WTC11 (cell line): ENCODE data around the gene FALEC. TPM values are rescaled to one million over a fixed set of nuclear protein-coding genes. Genes with fewer than 3 reads are reported as not detected.

ENCODE experiments used
- ATAC-seq: fragments of 200-7000 bp; cut with Tn5 transposase; 2 replicates; pipeline ENCODE4 v1.10.0; 2021; ENCODE audit warnings: mild to moderate bottlenecking, moderate library complexity
- CTCF ChIA-PET: fragments of 300-600 bp; sonication (Branson Sonifier 250); formaldehyde crosslinking; loops from one replicate; lab custom pipeline; 2021; ENCODE audit warnings: antibody characterized with exemption; lab: Charles Lee
- POLR2A ChIA-PET: fragments of 350-600 bp; sonication (Branson Sonifier 250); formaldehyde crosslinking; loops from one replicate; lab custom pipeline; 2021; ENCODE audit warnings: antibody characterized with exemption; lab: Charles Lee
- DNase-seq: peaks from one replicate; pipeline ENCODE4 v3.0.0; 2021; ENCODE audit warnings: low spot score
- H3K27ac Mint-ChIP-seq: 2 replicates; pipeline ENCODE4 v1.8.0; 2021; ENCODE audit warnings: mixed read lengths
- H3K27me3 Mint-ChIP-seq: 2 replicates; pipeline ENCODE4 v1.8.0; 2021; ENCODE audit warnings: low read depth, mild to moderate bottlenecking, moderate library complexity, mixed read lengths
- H3K36me3 Mint-ChIP-seq: 2 replicates; pipeline ENCODE4 v1.8.0; 2021; ENCODE audit warnings: mixed read lengths
- H3K4me1 Mint-ChIP-seq: 2 replicates; pipeline ENCODE4 v1.8.0; 2022; ENCODE audit warnings: mixed read lengths
- H3K4me3 Mint-ChIP-seq: 2 replicates; pipeline ENCODE4 v1.8.0; 2021; ENCODE audit warnings: mild to moderate bottlenecking, moderate library complexity, mixed read lengths
- H3K9me3 Mint-ChIP-seq: 2 replicates; pipeline ENCODE4 v1.8.0; 2021; ENCODE audit warnings: mixed read lengths
- CBFB ChIP-seq: sonication (generic); formaldehyde crosslinking; IDR thresholded peaks from 2 replicates; pipeline ENCODE4 v1.8.1; 2022; ENCODE audit warnings: mild to moderate bottlenecking, low read depth, missing genetic modification reagents
- CREM ChIP-seq: sonication (generic); formaldehyde crosslinking; IDR thresholded peaks from 2 replicates; pipeline ENCODE4 v1.8.1; 2022; ENCODE audit warnings: mild to moderate bottlenecking, missing genetic modification reagents, moderate library complexity
- RORB ChIP-seq: fragments of 250-450 bp; sonication (Bioruptor Pico); IDR thresholded peaks from 2 replicates; pipeline ENCODE4 v1.9.0; 2021; ENCODE audit warnings: mild to moderate bottlenecking
- SMAD4 ChIP-seq: sonication (generic); formaldehyde crosslinking; IDR thresholded peaks from 2 replicates; pipeline ENCODE4 v1.8.0; 2022; ENCODE audit warnings: mild to moderate bottlenecking, missing genetic modification reagents
- SOX15 ChIP-seq: fragments of 250-450 bp; sonication (Bioruptor Pico); IDR thresholded peaks from 2 replicates; pipeline ENCODE4 v1.9.0; 2021; ENCODE audit warnings: mild to moderate bottlenecking
- total RNA-seq: library from RNA; stranded (reverse); gene quantifications from 3 replicates; pipeline ENCODE4 v1.2.3, GENCODE V29; 2021
- TF ChIP-seq, protein P1 (sequence below): sonication (generic); formaldehyde crosslinking; IDR thresholded peaks from 2 replicates; pipeline ENCODE4 v1.8.1; 2023; ENCODE audit warnings: mild to moderate bottlenecking, moderate library complexity, missing genetic modification reagents
- TF ChIP-seq, protein P2 (sequence below): sonication (generic); formaldehyde crosslinking; IDR thresholded peaks from 2 replicates; pipeline ENCODE4 v1.8.1; 2022; ENCODE audit warnings: mild to moderate bottlenecking, moderate library complexity, missing genetic modification reagents
- TF ChIP-seq, protein P3 (sequence below): sonication (generic); formaldehyde crosslinking; IDR thresholded peaks from 2 replicates; pipeline ENCODE4 v1.8.0; 2023; ENCODE audit warnings: mild to moderate bottlenecking, missing genetic modification reagents
- TF ChIP-seq, protein P4 (sequence below): fragments of 250-450 bp; sonication (Bioruptor Pico); conservative IDR thresholded peaks from 2 replicates; pipeline ENCODE4 v1.9.0; 2021; ENCODE audit warnings: mild to moderate bottlenecking
- TF ChIP-seq, protein P5 (sequence below): sonication (generic); formaldehyde crosslinking; IDR thresholded peaks from 2 replicates; pipeline ENCODE4 v1.8.0; 2022; ENCODE audit warnings: mild to moderate bottlenecking, missing genetic modification reagents
- TF ChIP-seq, protein P6 (sequence below): fragments of 200-600 bp; IDR thresholded peaks from 2 replicates; pipeline ENCODE4 v1.8.0; 2022; ENCODE audit warnings: antibody characterized with exemption
- TF ChIP-seq, protein P7 (sequence below): sonication (generic); formaldehyde crosslinking; IDR thresholded peaks from 2 replicates; pipeline ENCODE4 v1.8.0; 2023; ENCODE audit warnings: missing genetic modification reagents, mild to moderate bottlenecking, borderline replicate concordance

Gene FALEC
- total RNA-seq, 1 experiment from 2014 or later = 1.2 TPM

DNA sequence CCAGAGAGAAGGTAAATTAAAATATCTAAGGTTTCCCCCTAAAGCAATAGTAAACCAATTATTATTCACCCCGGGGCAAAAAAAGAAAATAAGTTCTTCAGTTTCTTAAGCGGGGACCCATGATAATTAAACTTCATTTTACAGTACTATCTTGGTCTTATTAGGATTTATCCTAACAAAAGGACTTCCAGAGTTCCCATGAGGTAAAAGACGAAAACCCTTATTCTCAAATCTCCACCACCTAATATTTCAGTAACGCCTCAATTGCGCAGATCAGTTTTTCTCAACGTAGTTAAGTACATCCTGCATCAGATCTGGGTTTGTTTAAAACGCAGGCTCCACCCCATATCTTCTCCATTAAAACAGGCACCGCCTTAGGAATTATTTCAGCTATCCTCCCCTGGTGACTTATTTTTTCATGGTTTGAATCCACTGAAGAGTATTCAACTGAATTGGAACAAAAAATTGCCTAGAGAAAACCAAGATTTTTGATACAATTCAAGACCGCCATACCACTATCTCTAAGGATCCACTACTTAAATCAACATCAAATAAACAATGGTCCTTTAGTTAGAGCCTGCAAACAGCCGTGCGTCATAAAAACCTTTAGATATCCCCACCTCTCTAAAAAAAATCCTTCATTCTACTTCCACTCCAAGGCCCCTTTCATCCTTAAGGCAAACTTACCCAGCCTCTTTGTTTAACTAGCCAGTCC lies 62.2 kb downstream of the FALEC start (continued):
- TF ChIP-seq, protein P1, sequence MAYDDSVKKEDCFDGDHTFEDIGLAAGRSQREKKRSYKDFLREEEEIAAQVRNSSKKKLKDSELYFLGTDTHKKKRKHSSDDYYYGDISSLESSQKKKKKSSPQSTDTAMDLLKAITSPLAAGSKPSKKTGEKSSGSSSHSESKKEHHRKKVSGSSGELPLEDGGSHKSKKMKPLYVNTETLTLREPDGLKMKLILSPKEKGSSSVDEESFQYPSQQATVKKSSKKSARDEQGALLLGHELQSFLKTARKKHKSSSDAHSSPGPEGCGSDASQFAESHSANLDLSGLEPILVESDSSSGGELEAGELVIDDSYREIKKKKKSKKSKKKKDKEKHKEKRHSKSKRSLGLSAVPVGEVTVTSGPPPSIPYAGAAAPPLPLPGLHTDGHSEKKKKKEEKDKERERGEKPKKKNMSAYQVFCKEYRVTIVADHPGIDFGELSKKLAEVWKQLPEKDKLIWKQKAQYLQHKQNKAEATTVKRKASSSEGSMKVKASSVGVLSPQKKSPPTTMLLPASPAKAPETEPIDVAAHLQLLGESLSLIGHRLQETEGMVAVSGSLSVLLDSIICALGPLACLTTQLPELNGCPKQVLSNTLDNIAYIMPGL (CRISPR knock-in tag) = no peak
- TF ChIP-seq RORB (CRISPR knock-in tag) (no peak), CBFB (no peak), SOX15 (CRISPR knock-in tag) (no peak)
- TF ChIP-seq, protein P2, sequence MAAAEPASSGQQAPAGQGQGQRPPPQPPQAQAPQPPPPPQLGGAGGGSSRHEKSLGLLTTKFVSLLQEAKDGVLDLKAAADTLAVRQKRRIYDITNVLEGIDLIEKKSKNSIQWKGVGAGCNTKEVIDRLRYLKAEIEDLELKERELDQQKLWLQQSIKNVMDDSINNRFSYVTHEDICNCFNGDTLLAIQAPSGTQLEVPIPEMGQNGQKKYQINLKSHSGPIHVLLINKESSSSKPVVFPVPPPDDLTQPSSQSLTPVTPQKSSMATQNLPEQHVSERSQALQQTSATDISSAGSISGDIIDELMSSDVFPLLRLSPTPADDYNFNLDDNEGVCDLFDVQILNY (CRISPR knock-in tag) = no peak
- TF ChIP-seq, protein P3, sequence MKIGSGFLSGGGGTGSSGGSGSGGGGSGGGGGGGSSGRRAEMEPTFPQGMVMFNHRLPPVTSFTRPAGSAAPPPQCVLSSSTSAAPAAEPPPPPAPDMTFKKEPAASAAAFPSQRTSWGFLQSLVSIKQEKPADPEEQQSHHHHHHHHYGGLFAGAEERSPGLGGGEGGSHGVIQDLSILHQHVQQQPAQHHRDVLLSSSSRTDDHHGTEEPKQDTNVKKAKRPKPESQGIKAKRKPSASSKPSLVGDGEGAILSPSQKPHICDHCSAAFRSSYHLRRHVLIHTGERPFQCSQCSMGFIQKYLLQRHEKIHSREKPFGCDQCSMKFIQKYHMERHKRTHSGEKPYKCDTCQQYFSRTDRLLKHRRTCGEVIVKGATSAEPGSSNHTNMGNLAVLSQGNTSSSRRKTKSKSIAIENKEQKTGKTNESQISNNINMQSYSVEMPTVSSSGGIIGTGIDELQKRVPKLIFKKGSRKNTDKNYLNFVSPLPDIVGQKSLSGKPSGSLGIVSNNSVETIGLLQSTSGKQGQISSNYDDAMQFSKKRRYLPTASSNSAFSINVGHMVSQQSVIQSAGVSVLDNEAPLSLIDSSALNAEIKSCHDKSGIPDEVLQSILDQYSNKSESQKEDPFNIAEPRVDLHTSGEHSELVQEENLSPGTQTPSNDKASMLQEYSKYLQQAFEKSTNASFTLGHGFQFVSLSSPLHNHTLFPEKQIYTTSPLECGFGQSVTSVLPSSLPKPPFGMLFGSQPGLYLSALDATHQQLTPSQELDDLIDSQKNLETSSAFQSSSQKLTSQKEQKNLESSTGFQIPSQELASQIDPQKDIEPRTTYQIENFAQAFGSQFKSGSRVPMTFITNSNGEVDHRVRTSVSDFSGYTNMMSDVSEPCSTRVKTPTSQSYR (CRISPR knock-in tag) = no peak

DNA sequence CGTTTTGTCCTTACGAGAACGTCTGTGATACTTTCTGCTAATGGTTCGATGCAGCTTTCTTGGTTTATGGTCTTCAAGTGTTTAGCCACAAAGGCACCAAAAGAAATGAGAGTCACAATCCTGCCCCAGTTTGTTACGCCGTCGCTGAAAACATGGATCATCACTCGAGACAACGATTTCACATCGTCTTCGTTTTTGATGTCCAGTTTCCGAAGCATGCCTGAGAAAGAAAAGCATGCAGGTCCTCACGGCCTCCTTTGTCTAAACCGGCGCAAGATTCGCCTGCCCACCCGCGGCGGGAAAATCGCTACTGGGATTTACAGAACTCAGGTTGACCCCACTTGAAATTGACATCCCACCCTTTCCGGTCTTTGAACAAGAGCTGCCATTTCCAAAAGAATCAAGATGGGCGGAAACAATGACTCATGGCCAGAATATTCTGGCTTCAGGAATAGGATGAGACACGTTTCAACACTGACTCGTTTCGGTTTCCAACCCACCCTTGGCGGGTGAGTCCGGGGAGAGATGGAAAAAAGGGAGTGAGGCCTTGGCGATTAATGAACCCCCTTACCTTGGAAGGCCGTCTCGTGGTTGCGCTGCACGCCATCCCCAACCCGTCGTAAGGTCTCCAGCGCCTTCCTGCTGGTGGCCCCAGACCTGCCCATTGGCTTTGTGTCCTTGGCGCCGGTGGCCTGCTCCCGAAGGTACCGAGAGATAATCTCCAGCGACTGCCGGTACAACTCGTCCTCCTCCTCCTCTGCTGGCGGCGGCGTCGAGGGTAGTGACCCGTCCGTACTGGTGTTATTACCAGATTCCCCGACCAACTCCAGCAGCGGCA lies 62.9 kb downstream of the FALEC start:
- no peak for DNase-seq
- no peak for ATAC-seq
- Mint-ChIP-seq H3K4me1 (peaks cover 47% of the 10 kb centered on the region), H3K36me3 (peaks cover 54% of the 10 kb centered on the region), H3K4me3 (peak overlapping the region; percentile 92), H3K9me3 (no peaks in the 10 kb centered on the region), H3K27ac (peak overlapping the region; percentile 97), H3K27me3 (no peaks in the 10 kb centered on the region; the same call in 1 of the 2 replicates)
- ChIA-PET POLR2A (interaction anchor here (0.6 to 9.4 kb wide), 11 partner anchors 9 to 473 kb away, joined by 3 to 188 read pairs (median 8); partner anchors contain the start of gene ENSA), CTCF (interaction anchor here (0.6 to 2.6 kb wide), 7 partner anchors 11 to 427 kb away, joined by 3 to 59 read pairs (median 7); partner anchors contain the start of gene MINDY1)
- TF ChIP-seq, protein P4, sequence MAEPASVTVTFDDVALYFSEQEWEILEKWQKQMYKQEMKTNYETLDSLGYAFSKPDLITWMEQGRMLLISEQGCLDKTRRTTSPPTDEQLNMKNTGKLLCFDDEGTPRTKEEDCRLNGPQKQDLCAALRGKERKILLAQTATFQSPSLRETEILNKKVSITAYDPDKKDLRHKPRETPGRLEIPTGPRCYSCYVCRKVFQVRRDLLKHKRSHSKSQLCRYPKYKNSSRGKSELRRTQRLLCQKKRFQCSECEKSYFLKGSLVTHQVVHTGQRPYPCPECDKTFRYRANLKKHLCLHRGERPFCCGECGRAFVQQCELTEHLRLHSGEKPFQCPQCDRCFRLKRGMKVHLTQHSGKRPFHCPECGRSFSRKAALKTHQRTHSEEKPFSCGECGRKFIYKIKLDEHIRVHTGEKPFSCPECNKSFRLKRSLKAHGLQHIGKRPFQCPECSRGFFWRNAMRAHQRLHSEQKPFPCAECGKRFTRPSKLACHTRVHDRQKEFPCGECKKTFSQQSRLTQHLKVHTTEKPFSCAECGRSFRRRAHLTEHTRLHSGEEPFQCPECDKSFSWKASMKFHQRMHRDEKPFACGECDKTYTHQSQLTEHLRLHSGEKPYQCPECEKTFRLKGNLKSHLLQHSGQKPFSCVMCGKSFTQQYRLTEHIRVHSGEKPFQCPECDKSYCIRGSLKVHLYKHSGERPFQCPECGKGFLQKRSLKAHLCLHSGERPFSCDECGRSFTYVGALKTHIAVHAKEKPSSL (CRISPR knock-in tag) = no peak
- TF ChIP-seq, protein P5, sequence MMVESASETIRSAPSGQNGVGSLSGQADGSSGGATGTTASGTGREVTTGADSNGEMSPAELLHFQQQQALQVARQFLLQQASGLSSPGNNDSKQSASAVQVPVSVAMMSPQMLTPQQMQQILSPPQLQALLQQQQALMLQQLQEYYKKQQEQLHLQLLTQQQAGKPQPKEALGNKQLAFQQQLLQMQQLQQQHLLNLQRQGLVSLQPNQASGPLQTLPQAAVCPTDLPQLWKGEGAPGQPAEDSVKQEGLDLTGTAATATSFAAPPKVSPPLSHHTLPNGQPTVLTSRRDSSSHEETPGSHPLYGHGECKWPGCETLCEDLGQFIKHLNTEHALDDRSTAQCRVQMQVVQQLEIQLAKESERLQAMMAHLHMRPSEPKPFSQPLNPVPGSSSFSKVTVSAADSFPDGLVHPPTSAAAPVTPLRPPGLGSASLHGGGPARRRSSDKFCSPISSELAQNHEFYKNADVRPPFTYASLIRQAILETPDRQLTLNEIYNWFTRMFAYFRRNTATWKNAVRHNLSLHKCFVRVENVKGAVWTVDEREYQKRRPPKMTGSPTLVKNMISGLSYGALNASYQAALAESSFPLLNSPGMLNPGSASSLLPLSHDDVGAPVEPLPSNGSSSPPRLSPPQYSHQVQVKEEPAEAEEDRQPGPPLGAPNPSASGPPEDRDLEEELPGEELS (CRISPR knock-in tag) = no peak
- TF ChIP-seq SMAD4 (CRISPR knock-in tag) = no peak
- TF ChIP-seq, protein P6, sequence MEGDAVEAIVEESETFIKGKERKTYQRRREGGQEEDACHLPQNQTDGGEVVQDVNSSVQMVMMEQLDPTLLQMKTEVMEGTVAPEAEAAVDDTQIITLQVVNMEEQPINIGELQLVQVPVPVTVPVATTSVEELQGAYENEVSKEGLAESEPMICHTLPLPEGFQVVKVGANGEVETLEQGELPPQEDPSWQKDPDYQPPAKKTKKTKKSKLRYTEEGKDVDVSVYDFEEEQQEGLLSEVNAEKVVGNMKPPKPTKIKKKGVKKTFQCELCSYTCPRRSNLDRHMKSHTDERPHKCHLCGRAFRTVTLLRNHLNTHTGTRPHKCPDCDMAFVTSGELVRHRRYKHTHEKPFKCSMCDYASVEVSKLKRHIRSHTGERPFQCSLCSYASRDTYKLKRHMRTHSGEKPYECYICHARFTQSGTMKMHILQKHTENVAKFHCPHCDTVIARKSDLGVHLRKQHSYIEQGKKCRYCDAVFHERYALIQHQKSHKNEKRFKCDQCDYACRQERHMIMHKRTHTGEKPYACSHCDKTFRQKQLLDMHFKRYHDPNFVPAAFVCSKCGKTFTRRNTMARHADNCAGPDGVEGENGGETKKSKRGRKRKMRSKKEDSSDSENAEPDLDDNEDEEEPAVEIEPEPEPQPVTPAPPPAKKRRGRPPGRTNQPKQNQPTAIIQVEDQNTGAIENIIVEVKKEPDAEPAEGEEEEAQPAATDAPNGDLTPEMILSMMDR = no peak
- TF ChIP-seq CREM (CRISPR knock-in tag) = no peak; the same call in 1 of the 2 replicates
- TF ChIP-seq, protein P7, sequence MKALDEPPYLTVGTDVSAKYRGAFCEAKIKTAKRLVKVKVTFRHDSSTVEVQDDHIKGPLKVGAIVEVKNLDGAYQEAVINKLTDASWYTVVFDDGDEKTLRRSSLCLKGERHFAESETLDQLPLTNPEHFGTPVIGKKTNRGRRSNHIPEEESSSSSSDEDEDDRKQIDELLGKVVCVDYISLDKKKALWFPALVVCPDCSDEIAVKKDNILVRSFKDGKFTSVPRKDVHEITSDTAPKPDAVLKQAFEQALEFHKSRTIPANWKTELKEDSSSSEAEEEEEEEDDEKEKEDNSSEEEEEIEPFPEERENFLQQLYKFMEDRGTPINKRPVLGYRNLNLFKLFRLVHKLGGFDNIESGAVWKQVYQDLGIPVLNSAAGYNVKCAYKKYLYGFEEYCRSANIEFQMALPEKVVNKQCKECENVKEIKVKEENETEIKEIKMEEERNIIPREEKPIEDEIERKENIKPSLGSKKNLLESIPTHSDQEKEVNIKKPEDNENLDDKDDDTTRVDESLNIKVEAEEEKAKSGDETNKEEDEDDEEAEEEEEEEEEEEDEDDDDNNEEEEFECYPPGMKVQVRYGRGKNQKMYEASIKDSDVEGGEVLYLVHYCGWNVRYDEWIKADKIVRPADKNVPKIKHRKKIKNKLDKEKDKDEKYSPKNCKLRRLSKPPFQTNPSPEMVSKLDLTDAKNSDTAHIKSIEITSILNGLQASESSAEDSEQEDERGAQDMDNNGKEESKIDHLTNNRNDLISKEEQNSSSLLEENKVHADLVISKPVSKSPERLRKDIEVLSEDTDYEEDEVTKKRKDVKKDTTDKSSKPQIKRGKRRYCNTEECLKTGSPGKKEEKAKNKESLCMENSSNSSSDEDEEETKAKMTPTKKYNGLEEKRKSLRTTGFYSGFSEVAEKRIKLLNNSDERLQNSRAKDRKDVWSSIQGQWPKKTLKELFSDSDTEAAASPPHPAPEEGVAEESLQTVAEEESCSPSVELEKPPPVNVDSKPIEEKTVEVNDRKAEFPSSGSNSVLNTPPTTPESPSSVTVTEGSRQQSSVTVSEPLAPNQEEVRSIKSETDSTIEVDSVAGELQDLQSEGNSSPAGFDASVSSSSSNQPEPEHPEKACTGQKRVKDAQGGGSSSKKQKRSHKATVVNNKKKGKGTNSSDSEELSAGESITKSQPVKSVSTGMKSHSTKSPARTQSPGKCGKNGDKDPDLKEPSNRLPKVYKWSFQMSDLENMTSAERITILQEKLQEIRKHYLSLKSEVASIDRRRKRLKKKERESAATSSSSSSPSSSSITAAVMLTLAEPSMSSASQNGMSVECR (CRISPR knock-in tag) = no peak; the same call in none of the 2 replicates
- TF ChIP-seq, protein P3 (CRISPR knock-in tag) = no peak
